Stimulated activated CD8-positive, alpha-beta memory T cell treated with anti-CD3 and anti-CD28 coated beads, Interleukin-2, amount 100 ng/mL, for 1 hour (primary cell): ENCODE measurements around the gene NT5E.
"Not testable (repeated sequence)": the region's sequence is repeated elsewhere in the genome, so short reads cannot be mapped to it uniquely, and the experiment has no call there.

Experiments used
- DNase-seq, 2 donors: peaks; one replicate each; pipeline ENCODE4 v3.0.0-alpha.2; 2020; ENCODE audit warnings: low read depth in 2 of 2

Gene NT5E

DNA sequence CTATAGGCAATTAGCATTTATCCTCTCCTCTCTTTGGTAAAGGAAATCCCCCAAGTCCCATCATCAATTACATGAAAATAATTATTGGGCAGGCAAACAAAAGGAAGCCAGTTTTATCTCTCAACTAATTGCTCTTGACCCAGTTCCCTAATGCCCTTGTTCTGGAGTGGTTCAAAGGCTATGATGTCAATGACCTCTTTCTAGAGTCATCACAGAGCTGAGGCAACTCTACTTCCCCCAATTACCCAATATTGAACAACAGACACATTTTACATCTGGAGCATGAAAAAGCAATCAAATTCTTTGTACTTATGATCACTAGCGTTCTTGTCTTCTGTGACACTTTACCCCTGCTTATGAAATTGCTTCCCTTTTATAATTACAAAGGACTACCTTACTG, 43.5 kb downstream of the NT5E start:
- DNase-seq, result no peak

DNA sequence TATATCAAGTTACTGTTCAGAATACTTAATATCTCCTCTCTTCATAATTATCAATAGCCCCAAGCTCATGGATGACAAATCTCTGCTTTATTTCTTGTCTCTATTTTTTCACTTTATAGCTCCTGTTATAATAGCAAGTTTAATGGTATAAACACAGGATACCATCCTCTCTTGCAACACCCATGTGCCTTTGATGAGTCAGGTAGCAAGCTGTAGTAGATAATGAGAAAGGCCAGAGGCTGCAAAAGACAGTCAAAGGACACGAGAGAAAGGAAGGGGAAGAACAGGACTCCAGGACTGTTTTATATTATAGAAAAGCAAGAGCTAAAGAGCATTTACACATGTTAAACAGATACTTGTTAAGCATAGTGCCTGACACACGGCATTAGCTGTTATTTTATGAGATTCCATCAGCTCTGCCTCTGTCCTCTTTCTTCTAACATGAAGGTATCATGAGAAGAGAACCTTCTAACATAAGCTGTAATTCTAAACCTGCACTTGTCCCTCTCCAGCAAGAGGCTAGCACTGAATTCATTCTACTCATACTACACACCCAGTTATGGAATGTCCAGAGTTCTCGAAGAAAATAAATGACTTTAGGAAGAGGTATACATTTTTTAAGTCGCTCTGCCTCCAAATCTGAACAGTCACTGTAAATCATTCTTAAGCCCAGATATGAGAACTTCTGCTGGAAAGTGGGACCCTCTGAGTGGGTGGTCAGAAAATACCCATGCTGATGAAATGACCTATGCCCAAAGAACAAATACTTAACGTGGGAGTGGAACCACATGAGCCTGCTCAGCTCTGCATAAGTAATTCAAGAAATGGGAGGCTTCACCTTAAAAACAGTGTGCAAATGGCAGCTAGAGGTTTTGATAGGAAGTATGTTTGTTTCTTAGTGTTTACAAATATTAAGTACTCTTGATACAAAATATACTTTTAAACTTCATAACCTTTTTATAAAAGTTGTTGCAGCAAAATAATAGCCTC, 45.0 kb downstream of the NT5E start:
- DNase-seq, result no peak

DNA sequence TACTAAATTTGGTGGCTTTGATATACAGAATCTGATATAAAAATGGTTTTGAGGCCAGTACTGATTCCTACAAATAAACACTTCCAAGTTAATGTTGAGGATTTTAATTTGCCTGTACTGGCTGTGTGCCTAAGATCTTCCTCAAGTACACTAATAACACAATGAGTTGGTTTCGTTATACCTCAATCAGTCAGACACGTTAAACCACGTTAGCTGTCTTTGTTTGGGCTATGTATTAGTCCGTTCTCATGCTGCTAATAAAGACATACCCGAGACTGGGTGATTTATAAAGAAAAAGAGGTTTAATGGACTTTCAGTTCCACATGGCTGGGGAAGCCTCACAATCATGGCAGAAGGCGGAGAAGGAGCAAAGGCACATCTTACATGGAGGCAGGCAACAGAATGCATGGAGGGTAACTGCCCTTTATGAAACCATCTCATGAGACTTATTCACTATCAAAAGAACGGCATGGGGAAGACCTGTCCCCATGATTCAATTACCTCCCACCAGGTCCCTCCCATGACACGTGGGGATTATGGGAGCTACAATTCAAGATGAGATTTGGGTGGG, 46.2 kb downstream of the NT5E start:
- DNase-seq, result no peak

DNA sequence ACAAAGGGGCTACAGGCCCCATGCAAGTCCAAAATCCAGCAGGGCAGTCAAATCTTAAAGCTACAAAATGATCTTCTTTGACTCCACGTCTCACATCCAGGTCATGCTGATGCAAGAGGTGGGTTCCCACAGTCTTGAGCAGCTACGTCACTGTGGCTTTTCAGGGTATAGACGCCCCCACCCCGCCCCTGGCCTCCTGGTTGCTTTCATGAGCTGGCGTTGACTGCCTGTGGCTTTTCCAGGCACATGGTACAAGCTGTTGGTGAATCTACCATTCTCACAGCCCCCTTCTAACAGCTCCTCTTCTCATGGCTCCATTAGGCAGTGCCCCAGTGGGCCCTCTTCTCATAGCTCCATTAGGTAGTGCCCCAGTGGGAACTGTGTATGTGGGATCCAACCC, 47.0 kb downstream of the NT5E start:
- DNase-seq, result no peak

DNA sequence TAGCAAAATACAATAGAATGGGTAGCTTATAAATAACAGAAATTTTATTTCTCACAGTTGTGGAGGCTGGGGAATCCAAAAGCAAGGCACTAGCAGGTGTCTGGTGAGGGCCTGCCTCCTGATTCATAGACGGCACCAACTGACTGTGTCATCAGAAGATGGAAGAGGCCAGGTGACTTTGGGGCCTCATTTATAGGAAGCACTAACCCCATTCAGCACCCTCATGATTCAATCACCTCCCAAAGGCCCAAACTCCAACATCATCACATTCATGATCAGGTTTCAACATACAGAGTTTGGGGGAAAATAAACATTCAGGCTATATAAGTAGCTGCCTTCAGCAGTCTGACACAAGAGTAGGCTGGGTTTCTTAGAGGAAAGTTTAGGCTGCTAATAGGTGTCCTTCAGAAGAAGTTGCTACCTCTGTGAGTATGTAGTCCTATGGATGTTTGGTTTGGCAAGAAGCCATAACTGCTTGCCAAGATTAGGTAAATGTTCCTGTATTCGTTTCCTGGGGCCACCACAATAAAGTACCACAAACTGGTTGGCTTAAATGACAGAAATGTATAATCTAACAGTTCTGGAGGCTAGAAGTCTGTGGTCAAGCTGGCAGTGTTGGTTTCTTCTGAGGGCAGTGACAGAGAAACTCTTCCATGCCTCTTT, 48.8 kb downstream of the NT5E start:
- no peak for DNase-seq

DNA sequence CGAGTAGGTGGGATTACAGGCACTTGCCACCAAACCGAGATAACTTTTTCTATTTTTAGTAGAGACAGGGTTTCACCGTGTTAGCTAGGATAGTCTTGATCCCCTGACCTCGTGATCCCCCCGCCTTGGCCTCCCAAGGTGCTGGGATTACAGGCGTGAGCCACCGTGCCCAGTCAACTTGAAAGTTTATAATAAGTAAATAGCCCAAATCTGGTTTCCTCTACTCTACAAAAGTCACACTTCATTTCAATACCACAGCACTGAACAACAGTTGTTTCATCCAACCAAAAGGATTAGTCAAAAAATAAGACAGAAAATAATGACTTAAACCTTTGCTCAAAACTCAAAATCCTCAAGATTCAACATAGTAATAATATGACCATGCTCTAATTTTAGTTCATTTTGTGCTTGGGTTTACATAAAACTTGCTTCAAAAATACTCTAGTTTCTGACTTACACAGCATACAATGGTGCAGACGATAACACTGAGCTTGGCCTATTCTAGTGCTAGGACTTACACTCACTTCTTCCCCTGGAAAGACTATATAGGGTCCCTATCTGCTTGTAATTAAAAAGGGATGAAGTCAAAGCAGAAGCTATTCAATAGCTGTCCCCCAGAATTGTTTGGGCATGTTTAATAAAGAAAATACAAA, 56.7 kb downstream of the NT5E start:
- no peak for DNase-seq

DNA sequence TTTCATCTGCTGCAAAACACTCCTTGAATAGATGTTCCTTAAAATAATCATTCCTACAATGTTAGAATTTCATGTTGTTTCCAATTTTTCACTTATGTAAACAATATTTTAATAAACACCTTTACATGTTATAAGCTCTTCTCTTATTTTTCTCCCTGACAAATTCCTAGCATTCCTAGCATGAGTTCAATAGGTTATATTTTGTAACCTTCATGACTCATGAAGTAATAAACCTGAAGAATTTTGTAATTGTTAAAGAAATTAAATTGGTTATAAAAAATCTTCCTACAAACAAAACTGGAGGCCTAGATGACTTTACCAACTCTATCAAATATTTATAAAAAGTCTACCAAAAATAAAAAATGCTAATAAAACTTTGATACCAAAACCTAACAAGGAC, 66.3 kb downstream of the NT5E start:
- DNase-seq, result no peak

DNA sequence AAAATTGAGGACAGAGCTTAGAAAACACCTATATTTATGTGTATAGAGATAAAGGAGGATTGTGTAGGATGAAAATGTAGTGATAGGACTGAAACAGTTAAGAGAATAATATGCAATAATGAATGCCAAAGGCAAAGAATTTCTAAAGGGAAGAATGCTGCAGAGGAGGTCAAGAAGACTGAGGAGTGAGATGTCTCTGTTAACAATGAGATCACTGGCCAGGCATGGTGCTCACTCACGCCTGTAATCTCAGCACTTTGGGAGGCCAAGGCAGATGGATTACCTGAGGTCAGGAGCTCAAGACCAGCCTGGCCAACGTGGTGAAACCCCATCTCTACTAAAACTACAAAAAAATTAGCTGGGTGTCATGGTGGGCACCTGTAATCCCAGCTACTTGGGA, 74.4 kb downstream of the NT5E start:
- DNase-seq, result not testable (repeated sequence)

DNA sequence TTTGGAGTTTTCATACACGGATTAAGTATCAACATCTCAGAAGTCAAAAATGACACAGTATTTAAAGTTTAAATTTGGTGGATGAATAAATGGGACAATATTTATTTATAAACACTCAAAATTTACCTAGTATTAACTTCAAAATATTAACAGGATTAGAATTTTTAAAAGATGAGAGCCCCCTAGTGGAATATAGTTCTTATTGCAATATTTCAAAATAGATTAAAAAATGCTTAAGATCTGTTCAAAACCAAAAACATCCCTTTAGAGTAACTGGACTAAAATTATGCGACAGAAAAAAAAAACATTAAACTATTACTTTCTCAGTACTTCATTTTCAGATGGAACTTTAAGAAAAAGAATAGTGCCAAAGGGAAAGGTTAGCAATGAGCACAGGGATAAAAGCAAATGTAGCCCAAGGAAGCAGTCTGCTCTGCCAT, 87.2 kb downstream of the NT5E start:
- no peak for DNase-seq

DNA sequence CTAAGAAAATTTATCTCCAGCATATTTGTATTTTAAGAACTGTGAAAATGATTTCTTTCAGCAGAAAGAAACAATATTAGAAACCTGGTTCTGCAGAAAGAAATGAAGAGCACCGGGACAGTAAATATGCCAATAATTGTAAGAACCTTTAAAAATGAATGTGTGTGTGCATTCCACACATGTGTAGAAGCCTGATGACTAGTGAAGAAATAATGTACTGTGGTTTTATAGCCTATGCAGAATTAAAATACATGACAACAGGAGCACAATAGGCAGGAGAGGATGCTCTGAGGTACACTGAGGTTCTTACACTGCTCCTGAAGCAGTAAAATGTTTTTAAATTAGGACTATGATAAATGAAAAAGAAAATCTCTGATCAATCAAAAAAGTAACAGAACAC, 94.9 kb downstream of the NT5E start:
- no peak for DNase-seq
